GM21619 (cell line): ENCODE measurements around the gene TNFRSF13B.
"Not testable (repeated sequence)": the region's sequence is repeated elsewhere in the genome, so short reads cannot be mapped to it uniquely, and the experiment has no call there.

Experiments used
- ATAC-seq: cut with Tn5 transposase; IDR thresholded peaks from one replicate; pipeline ENCODE4 v1.9.1; 2021; ENCODE audit not compliant: unreplicated experiment

TNFRSF13B gene

GRCh38 chr17:16987066-16987829 is 15.3 kb upstream of the TNFRSF13B start:
- no peak for ATAC-seq

DNA sequence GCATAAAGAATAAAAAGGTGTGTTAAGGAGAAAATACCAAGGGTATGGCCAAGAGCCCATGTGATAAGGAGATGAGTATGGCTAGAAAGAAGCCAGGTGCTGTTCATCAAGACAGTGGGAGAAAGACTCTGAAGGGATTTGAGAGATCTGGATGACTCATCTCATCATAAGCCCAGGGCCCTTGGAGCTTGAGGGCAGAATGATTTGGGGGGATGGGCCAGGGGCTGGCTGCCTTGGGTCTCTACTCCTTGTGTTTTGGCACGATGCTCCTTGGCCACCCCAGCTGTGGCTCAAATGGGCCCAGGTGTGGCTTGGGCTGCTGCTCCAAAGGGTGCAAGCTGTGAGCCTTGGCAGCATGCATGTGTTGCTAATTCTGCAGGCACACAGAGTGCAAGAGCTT is 14.5 kb upstream of the TNFRSF13B start:
- ATAC-seq, result no peak

DNA sequence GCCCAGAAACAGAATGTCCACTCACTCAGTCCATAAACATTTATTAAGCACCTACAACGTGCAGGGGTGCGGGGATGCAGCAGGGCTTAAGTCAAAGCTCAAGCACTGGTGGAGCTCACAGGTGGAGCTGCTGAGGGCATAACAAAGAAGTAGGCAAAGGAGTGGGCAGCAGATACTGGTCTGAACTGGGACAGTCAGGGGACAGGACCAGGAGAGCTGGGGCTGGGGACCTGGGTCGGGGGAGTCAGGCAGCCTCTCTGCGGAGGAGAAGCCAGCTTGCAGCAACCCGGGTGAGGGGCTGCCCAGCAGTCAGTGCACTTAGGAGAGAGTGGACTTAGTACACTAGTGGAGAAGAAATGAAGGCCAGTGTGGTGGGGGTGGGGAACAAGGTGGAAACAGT is 10.0 kb upstream of the TNFRSF13B start:
- ATAC-seq, result no peak

GRCh38 chr17:16980813-16981731 is 9.2 kb upstream of the TNFRSF13B start:
- ATAC-seq, result peak; percentile 57

- ATAC-seq, result no peak
Observed at GRCh38 chr17:16980061-16980460, 8.1 kb upstream of the TNFRSF13B start.

DNA sequence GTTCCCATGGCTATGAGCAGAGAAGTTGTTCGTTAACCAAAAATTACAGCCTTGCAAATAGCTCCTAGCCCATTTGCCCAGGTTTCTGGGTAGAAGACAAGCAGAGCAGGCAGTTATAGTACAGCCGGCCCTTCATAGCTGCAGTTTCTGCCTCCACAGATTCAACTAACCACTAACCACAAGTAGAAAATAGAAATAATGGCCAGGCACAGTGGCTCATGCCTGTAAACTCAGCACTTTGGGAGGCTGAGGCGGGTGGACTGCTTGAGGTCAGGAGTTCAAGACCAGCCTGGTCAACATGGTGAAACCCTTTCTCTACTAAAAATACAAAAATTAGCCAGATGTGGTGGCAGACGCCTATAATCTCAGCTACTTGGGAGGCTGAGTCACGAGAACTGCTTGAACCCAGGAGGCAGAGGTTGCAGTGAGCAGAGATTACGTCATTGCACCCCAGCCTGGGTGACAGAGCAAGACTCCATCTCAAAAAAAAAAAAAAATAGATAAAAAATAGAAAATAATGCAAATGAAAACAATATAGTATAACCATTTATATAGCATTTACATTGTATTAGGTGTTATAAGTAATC is 7.4 kb upstream of the TNFRSF13B start:
- ATAC-seq, result not testable (repeated sequence)

GRCh38 chr17:16977932-16978331 is 6.0 kb upstream of the TNFRSF13B start:
- ATAC-seq, result no peak

DNA sequence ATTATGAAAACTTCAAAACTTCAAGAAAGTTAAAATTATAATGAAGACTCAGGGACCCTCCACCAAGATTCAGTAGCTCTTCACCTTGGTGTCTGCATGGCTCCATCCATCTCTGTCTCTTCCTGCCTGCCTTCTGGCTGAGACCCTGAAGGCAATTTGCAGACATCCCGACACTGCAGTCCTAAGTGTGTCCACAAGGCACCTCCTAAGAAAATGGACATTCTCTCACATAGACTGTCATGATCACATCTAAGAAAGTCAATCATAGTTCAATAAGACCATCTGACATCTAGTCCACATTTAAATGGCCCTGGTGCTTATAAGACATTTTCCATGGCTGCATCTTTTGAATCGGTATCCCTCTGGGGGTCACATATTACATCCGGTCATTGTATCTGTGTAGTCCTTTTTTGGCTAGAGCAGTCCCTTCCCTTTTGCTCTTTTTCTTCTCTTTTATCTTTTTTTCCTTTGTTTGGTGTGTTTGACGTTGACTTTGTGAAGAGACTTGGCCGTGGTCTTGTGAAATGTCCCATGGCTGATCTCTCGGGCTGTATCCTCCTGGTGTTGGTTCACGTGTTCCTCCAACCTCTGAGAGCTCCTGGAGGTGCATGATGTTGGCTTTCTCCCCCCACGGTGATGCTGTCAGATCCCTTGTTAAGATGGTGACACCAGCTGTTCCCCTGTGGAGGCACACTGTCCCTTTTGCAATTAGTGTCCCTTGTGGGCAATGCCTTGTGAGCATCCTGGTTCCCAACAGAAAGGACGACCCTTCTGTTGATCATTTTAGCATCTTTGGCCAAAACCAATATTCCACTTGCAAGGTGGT is 5.0 kb upstream of the TNFRSF13B start:
- no peak for ATAC-seq

DNA sequence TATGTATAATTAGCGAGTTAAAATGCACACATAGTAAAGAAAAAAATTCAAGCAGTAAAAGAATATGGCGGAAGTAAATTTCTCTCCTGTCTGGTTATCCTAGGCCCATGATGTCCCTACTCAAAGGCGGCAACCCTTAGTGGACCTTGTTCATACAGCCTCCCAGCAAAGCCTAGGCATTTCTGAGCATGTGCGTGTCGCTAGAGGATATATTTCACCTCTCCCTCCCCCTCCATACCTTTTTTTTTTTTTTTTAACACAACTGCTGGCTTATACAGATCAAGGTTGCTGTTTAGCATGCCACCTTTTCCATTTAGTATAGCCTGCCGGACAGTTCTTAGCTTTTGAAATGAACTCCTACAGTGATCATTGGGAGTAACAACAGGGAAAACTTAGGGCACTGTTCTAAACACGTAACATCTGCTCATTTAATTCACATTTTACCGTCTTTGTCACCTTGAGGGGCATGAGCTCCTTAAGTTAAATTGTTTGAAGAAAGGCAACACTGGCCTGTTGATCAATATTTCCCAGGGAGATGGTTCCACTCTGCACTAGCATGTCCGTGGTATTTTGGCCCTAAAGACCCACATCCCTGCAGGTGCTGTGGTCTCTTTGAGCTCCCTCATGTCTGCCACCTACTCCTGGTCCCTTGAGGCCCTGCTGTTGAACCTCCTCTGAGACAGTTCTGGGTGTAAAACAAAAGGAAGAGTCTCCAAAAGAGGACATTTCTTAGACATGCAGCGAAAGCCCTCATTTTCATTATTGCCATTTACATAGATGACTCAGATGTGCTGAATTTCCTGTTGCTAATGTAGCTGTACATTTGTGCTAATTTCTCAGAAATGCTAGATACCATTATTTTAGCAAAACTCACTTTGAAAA is 4.1 kb upstream of the TNFRSF13B start:
- ATAC-seq, result no peak

DNA sequence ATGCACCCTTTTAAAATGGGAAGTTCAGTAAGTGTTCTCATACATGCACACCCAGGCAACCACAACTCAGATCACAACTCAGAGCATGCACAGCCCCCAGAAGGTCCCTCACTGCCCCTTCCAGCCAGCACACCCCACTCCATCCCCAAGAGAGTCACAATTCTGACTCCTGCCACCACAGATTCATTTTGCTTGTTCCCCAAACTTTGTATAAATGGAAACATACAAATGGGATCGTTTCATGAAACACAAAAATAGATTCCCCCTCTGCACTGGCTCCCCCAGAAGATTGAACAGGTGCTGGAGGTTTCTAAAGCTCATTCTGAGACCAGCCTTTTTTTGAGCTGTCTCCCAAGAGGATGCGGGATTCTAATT is 3.3 kb upstream of the TNFRSF13B start:
- ATAC-seq, result no peak

DNA sequence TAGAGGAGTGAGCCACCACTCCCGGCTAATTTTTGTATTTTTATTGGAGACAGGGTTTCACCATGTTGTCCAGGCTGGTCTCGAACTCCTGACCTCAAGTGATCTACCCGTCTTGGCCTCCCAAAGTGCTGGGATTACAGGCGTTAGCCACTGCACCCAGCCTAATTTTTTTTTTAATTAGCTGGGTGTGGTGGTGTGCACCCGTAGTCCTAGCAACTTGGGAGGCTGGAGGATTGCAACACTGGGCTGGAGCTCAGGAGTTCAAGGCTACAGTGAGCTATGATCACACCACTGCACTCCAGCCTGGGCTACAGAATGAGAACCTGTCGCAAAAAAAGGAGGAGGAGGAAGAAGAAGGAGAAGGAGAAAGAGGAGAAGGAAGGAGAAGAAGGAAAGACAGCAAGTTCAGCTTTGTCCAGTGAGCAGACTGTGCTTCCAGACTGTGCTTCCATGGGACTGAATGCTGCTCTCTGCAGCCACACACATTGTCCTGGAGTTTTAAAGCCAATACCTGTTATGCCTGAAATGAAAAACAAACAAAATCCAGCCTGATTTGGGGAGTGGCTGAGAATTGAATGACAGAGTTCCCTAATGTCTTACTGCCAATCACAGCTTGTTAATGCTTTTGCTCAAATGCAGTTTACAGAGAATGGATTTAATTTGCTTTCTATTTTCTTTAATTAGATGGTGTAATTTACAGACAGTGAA is 2.8 kb upstream of the TNFRSF13B start:
- no peak for ATAC-seq

DNA sequence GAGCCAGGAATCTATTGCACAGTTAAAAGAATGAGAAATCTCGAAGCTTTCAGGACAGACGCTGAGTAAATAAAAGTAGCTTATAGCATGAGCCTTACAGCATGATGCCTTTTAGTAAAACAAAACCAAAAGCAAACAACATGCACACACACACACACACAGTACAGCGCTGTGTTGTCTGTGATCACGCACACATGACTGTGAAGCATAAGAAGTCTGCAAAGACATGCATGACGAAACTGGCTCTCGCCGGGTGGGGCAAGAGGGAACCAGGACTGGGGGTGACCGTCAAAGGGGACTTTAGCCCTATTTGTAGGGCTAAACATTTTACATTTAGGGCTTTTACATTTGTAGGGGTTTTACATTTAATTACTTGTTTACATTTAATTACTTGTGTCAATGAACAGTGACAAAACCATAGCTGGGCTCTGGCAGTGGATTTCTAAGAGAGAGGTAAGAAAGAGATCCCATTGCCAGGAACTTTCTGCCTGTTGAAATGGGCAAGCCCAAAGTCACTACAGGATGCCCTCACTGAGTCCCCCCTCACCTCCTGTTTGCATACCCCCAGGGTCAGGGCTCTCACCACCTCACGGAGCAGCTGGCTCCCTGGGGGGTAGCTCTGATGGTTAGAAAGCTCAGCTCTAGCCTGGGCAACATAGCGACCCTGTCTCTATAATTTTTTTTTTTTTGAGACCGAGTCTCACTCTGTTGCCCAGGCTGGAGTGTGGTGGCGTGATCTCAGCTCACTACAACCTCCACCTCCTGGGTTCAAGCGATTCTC is 2.0 kb upstream of the TNFRSF13B start:
- peak; percentile 23 for ATAC-seq

GRCh38 chr17:16973043-16973442 is 1.1 kb upstream of the TNFRSF13B start:
- ATAC-seq, result not testable (repeated sequence)

DNA sequence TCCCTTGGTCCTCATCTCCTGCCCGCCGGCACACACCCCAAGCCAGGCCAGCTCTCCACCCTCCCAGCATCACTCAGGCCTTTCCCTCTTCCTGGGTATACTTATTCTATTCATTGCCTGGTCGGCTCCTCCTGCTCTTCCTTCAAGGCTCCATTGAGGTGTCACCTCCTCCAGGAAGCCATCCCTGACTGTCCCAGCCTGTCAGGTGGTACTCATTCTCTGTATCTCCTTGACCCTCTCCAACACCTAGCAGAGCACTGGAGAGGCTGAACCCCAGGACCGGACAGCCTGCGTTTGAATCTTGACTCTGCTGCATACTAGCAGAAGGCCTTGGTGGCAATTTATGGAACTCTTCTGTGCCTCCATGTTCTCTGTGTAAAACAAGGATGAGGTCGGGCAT is 428 bp upstream of the TNFRSF13B start:
- no peak for ATAC-seq

DNA sequence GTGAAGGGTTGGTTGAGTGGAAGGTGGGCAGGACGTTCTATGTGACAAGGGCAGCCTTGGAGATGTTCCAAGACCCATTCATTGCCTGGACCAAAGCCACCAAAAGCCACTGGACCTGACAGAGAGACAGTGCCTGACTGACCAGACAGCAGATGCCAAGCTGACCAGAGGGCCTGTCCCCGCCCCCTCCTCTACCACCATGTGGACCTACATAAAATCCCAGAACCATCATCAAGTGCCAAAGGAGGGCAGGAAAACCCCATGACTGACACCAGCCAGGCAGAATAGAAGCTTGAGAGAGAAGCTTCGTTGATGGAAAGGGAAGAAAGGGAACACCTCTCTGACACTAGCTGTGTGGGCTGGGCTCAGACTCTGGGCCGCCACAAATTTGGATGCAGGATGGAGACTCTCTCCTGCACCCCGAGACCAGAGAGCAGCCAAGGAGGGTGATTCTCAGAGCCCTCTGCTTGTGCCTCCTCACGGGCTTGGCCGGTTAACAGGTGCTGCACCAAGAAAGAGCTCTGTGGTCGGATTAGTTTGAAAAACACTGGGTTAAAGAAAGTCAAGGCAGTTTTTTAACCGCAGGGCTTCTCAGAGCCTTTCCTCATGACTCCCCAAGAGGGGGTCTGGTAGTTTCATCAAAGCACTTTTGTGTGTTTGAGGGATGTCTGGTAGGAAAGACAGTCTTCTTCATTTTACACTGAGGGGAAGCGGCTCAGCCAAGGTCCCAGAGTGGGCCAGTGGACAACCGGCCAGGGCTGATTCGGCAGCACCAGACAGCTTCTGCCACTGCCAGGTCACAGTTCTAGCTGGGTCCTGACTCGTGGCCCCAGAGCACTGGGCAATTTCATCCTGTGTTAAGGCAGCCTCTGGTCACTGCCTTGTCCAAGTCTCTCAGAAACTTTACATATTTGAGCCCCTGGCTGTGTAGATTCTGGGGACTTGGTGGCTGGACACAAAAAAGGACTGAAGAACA is 1.7 kb downstream of the TNFRSF13B start:
- no peak for ATAC-seq

DNA sequence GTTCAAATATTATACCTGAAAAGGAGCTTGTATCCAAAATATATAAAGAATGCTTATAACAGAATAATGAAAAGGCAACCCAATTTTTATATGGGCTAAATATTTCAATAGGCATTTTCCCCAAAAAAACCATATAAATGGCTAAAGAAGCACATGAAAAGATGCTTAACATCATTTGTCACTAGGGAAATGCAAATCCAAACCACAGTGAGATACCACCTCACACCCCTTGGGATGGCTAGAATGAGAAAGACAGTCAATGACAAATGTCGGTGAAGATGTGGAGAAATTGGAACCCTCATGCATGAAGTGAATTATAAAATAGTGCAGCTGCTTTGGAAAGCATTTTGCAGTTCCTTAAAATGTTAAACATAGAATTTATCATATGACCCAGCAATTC is 3.1 kb downstream of the TNFRSF13B start:
- no peak for ATAC-seq

- no peak for ATAC-seq
Observed at GRCh38 chr17:16962804-16963203, 9.1 kb downstream of the TNFRSF13B start.
